ENCODE results near the gene PDE4C. TPM values are rescaled to one million over a fixed set of nuclear protein-coding genes. Genes with fewer than 3 reads are reported as not detected.

PDE4C gene
- total and polyA plus RNA-seq, 9 of the 15 experiments (the other 6 are each of a cell fraction or from before 2014, with no cell fraction given) = 0.04 to 0.91 (median 0.20) TPM; not detected in 1

DNA sequence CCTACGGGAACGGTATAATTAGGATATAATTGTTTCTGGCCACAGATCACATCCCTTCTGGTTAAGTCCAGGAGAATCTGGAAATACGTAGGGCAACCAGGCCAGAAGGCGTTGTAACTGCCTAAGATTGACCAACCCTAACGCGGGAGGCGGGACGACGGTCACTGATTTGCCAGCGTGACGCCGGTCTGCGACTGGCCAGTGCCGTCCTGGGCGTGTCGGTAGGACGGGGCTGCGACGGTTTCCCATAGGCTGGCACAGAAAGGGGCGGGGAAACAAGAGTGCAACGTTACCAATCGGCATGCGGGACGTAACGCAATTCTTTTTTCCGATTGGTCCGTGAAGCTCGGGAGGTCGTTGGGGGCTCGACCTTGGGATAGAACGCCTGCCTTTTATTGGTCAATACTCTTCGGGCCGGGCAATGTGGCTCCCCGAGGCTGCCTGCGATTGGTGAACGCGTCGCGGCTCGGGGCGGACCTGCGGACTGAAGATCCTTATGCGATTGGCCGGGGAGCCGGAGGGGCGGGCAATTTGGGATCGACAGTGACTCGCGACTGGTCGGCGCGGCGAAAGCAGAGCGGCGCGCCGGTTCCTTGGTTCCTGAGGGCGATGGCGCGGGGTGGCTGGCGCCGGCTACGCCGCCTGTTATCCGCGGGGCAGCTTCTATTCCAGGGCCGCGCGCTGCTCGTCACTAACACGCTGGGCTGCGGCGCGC is 33.4 kb downstream of the PDE4C start, which contains the start of gene MPV17L2 (continued):
- TF ChIP-seq BCOR (IDR thresholded peaks at IDR 0.05) = no peak
- peak; percentile 100 for TF ChIP-seq MBD2 (IDR thresholded peaks at IDR 0.05; ENCODE audit: borderline replicate concordance, low read depth)
- TF ChIP-seq ZNF586 (CRISPR knock-in tag; conservative IDR thresholded peaks at IDR 0.05) = no peak
- TF ChIP-seq SMAD4 (CRISPR knock-in tag; conservative IDR thresholded peaks at IDR 0.05) = no peak; the same call in 1 of the 2 replicates
- TF ChIP-seq FOXK1 (CRISPR knock-in tag; IDR thresholded peaks at IDR 0.05; ENCODE audit: borderline replicate concordance) = no peak
- TF ChIP-seq ZNF584 (CRISPR knock-in tag; IDR thresholded peaks at IDR 0.05; ENCODE audit: low read depth) = peak; percentile 96
- no peak for TF ChIP-seq BRD4 (IDR thresholded peaks at IDR 0.05)
- peak; percentile 32 to 54; a peak in 3 of 4 replicates for TF ChIP-seq SIN3A (IDR thresholded peaks at IDR 0.05; ENCODE audit: borderline replicate concordance in 2 of 2, control insufficient read depth in 1 of 2, low read depth in 2 of 2, low read length in 2 of 2)
- TF ChIP-seq ZNF23 (CRISPR knock-in tag; IDR thresholded peaks at IDR 0.05) = no peak
- no peak for TF ChIP-seq KAT2B (IDR thresholded peaks at IDR 0.05; ENCODE audit: low read depth, low read length)
- TF ChIP-seq, protein P1, sequence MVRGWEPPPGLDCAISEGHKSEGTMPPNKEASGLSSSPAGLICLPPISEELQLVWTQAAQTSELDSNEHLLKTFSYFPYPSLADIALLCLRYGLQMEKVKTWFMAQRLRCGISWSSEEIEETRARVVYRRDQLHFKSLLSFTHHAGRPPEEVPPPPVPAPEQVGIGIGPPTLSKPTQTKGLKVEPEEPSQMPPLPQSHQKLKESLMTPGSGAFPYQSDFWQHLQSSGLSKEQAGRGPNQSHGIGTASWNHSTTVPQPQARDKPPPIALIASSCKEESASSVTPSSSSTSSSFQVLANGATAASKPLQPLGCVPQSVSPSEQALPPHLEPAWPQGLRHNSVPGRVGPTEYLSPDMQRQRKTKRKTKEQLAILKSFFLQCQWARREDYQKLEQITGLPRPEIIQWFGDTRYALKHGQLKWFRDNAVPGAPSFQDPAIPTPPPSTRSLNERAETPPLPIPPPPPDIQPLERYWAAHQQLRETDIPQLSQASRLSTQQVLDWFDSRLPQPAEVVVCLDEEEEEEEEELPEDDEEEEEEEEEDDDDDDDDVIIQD (CRISPR knock-in tag; IDR thresholded peaks at IDR 0.05) = no peak
- no peak for TF ChIP-seq ZFP30 (CRISPR knock-in tag; IDR thresholded peaks at IDR 0.05; ENCODE audit: borderline replicate concordance)
- no peak for TF ChIP-seq TEAD4 (IDR thresholded peaks at IDR 0.05; ENCODE audit: low read length)
- no peak for TF ChIP-seq TEAD4 (CRISPR knock-in tag; IDR thresholded peaks at IDR 0.05; ENCODE audit: borderline replicate concordance)
- no peak for TF ChIP-seq PCBP1 (IDR thresholded peaks at IDR 0.05; ENCODE audit: low read depth, low read length, poor library complexity, severe bottlenecking)
- TF ChIP-seq, protein P2, sequence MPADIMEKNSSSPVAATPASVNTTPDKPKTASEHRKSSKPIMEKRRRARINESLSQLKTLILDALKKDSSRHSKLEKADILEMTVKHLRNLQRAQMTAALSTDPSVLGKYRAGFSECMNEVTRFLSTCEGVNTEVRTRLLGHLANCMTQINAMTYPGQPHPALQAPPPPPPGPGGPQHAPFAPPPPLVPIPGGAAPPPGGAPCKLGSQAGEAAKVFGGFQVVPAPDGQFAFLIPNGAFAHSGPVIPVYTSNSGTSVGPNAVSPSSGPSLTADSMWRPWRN (IDR thresholded peaks at IDR 0.05; ENCODE audit: low read depth) = no peak
- TF ChIP-seq HMG20A (CRISPR knock-in tag; conservative IDR thresholded peaks at IDR 0.05) = no peak
- TF ChIP-seq JUND (IDR thresholded peaks at IDR 0.05; ENCODE audit: borderline replicate concordance, low read depth, low read length) = no peak
- no peak for TF ChIP-seq JUND (tag; IDR thresholded peaks at IDR 0.05; ENCODE audit: borderline replicate concordance, low read depth, low read length)
- no peak for TF ChIP-seq ZNF124 (CRISPR knock-in tag; IDR thresholded peaks at IDR 0.05)
- TF ChIP-seq, protein P3, sequence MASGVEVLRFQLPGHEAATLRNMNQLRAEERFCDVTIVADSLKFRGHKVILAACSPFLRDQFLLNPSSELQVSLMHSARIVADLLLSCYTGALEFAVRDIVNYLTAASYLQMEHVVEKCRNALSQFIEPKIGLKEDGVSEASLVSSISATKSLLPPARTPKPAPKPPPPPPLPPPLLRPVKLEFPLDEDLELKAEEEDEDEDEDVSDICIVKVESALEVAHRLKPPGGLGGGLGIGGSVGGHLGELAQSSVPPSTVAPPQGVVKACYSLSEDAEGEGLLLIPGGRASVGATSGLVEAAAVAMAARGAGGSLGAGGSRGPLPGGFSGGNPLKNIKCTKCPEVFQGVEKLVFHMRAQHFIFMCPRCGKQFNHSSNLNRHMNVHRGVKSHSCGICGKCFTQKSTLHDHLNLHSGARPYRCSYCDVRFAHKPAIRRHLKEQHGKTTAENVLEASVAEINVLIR (CRISPR knock-in tag; IDR thresholded peaks at IDR 0.05) = peak; percentile 77
- TF ChIP-seq ELF1 (tag; IDR thresholded peaks at IDR 0.05) = no peak
- TF ChIP-seq ZNF232 (CRISPR knock-in tag; IDR thresholded peaks at IDR 0.05) = no peak
- no peak for TF ChIP-seq PRPF4 (IDR thresholded peaks at IDR 0.05; ENCODE audit: insufficient read depth, low read depth, low read length, poor library complexity, severe bottlenecking)
- TF ChIP-seq ZC3H8 (IDR thresholded peaks at IDR 0.05) = no peak
- no peak for TF ChIP-seq ZNF436 (CRISPR knock-in tag; IDR thresholded peaks at IDR 0.05)
- TF ChIP-seq FUS (optimal IDR thresholded peaks at IDR 0.05; ENCODE audit: low read depth, low read length) = no peak
- no peak for TF ChIP-seq ZNF77 (CRISPR knock-in tag; IDR thresholded peaks at IDR 0.05)
